HepG2 (cell line): Measurements from ENCODE around the gene AKAP8L. TPM values are rescaled to one million over a fixed set of nuclear protein-coding genes. Genes with fewer than 3 reads are reported as not detected.

Experiments used
- CAMTA2 ChIP-seq: sonication (generic); formaldehyde crosslinking; IDR thresholded peaks from 2 replicates; pipeline ENCODE4 v1.4.0; 2020; ENCODE audit warnings: mild to moderate bottlenecking, missing genetic modification reagents, borderline replicate concordance
- MZF1 ChIP-seq: sonication (generic); formaldehyde crosslinking; IDR thresholded peaks from 2 replicates; pipeline ENCODE4 v1.8.1; 2023; ENCODE audit warnings: mild to moderate bottlenecking, missing genetic modification reagents, borderline replicate concordance
- PAF1 ChIP-seq: IDR thresholded peaks from 2 replicates; pipeline ENCODE4 v1.6.1; 2016; ENCODE audit warnings: missing genetic modification reagents, missing compliant biosample characterization
- PCBP2 ChIP-seq: fragments of 200-400 bp; formaldehyde crosslinking; optimal IDR thresholded peaks from 2 replicates; pipeline ENCODE3; 2018; ENCODE audit warnings: low read length, low read depth; ENCODE audit not compliant: poor library complexity, severe bottlenecking
- PHF21A ChIP-seq: sonication (generic); formaldehyde crosslinking; IDR thresholded peaks from 2 replicates; pipeline ENCODE4 v1.5.0; 2020; ENCODE audit warnings: mild to moderate bottlenecking, missing genetic modification reagents
- RFXAP ChIP-seq: sonication (generic); formaldehyde crosslinking; IDR thresholded peaks from 2 replicates; pipeline ENCODE4 v1.4.0; 2020; ENCODE audit warnings: missing genetic modification reagents, borderline replicate concordance
- SIN3A ChIP-seq: IDR thresholded peaks from 2 replicates; pipeline ENCODE4 v1.6.1; 2011; ENCODE audit warnings: low read depth, mild to moderate bottlenecking, control low read depth, low read length, borderline replicate concordance
- SIX1 ChIP-seq: sonication (generic); formaldehyde crosslinking; IDR thresholded peaks from 2 replicates; pipeline ENCODE4 v1.4.0; 2020; ENCODE audit warnings: missing genetic modification reagents, borderline replicate concordance
- SKI ChIP-seq: fragments of 450-650 bp; IDR thresholded peaks from one replicate; pipeline ENCODE4 v1.6.1; 2018; ENCODE audit warnings: mild to moderate bottlenecking; ENCODE audit not compliant: partially characterized antibody
- TCF7 ChIP-seq: sonication (generic); IDR thresholded peaks from 2 replicates; pipeline ENCODE4 v1.6.1; 2016; ENCODE audit warnings: antibody characterized with exemption, low read depth
- TOPORS ChIP-seq: sonication (generic); formaldehyde crosslinking; IDR thresholded peaks from 2 replicates; pipeline ENCODE4 v1.8.0; 2023; ENCODE audit warnings: mild to moderate bottlenecking, missing genetic modification reagents
- ZFX ChIP-seq: sonication (generic); formaldehyde crosslinking; IDR thresholded peaks from 2 replicates; pipeline ENCODE4 v1.4.0; 2020; ENCODE audit warnings: mild to moderate bottlenecking, low read depth, missing genetic modification reagents, moderate library complexity
- ZKSCAN5 ChIP-seq: sonication (generic); formaldehyde crosslinking; IDR thresholded peaks from 2 replicates; pipeline ENCODE4 v1.5.1; 2020; ENCODE audit warnings: mild to moderate bottlenecking, missing genetic modification reagents
- ZNF749 ChIP-seq: sonication (generic); formaldehyde crosslinking; IDR thresholded peaks from 2 replicates; pipeline ENCODE4 v1.8.0; 2022; ENCODE audit warnings: mild to moderate bottlenecking, missing genetic modification reagents, moderate library complexity, borderline replicate concordance
- ZSCAN9 ChIP-seq: IDR thresholded peaks from 2 replicates; pipeline ENCODE4 v1.6.1; 2016; ENCODE audit warnings: borderline replicate concordance
- polyA plus RNA-seq, 8 experiments: library from polyadenylated mRNA; depleted of rRNA in 3 of 8; stranded (reverse) in 7 of 8; unstranded in 1 of 8; fragments of >200 nt; fragmentation: Illumina TruSeq in 4 of 8; extraction: Trizol in 4 of 8; gene quantifications; 2 replicates each; pipeline versions ENCODE4 v1.2.1 to v1.2.3, GENCODE V29; 2011 to 2016; ENCODE audit warnings: low read depth in 4 of 8, missing spikeins in 1 of 8, mixed read lengths in 1 of 8; ENCODE audit not compliant: insufficient read depth in 1 of 8
- total RNA-seq, 5 experiments: library from RNA; depleted of rRNA; stranded (reverse); fragments of >200 nt; fragmentation: Illumina TruSeq; extraction: Trizol; gene quantifications; 2 replicates each; pipeline ENCODE4 v1.2.3, GENCODE V29; 2016; ENCODE audit warnings: low read depth in 1 of 5
- TF ChIP-seq, protein P1 (sequence below): sonication (generic); formaldehyde crosslinking; IDR thresholded peaks from 2 replicates; pipeline ENCODE4 v1.8.1; 2023; ENCODE audit warnings: mild to moderate bottlenecking, inconsistent platforms, moderate library complexity, missing genetic modification reagents, borderline replicate concordance
- TF ChIP-seq, protein P2 (sequence below): sonication (generic); formaldehyde crosslinking; IDR thresholded peaks from 2 replicates; pipeline ENCODE4 v1.9.0; 2021; ENCODE audit warnings: missing genetic modification reagents, borderline replicate concordance
- TF ChIP-seq, protein P3 (sequence below): sonication (generic); formaldehyde crosslinking; IDR thresholded peaks from 2 replicates; pipeline ENCODE4 v1.5.1; 2020; ENCODE audit warnings: missing genetic modification reagents, mild to moderate bottlenecking, borderline replicate concordance
- TF ChIP-seq, protein P4 (sequence below): IDR thresholded peaks from 2 replicates; pipeline ENCODE4 v1.6.1; 2016; ENCODE audit warnings: mild to moderate bottlenecking, missing biosample characterization, missing genetic modification reagents
- TF ChIP-seq, protein P5 (sequence below): sonication (generic); formaldehyde crosslinking; IDR thresholded peaks from 2 replicates; pipeline ENCODE4 v1.4.0; 2020; ENCODE audit warnings: mild to moderate bottlenecking, low read depth, missing genetic modification reagents

Gene AKAP8L
- total and polyA plus RNA-seq, 2 of the 13 experiments (the other 11 are each of a cell fraction or from before 2014, with no cell fraction given), result 48.2 to 49.6 TPM

DNA sequence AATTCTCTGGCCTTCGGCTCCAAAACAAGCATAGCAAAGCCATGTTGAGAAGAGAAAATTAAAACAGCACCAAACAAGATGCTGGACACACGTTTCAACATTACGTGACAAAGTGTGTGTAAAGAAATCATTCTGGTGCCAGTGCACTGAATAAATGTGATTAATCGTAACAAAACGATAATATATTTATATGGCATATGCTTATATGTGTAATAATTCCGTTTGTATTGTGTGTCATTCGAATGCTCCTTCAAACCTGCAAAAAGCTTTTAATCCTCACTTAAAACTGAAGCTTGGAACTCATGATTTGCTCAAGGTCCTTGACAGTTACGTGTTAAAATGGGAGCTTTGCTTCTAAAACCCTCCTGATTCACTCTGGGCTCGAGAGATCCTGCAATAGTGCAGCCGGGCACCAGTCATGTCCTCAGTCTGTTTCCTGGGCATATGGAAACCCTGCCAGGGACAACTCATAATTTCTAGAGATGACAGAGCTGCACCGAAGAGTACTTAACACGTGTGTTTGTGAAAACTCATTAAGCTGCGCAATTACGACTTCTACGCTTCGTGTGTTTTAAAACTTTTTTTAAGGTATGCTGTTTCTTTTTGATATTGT, 731 bp upstream of the AKAP8L start (continued):
- TF ChIP-seq ZNF749 (CRISPR knock-in tag) (no peak), CAMTA2 (no peak), ZSCAN9 (CRISPR knock-in tag) (0 out of 2 replicates have a peak, but pooled peaks have one; percentile 5), PHF21A (CRISPR knock-in tag) (no peak), TCF7 (no peak), SIX1 (CRISPR knock-in tag) (no peak), SIN3A (0 out of 2 replicates have a peak, but pooled peaks have one; percentile 4), ZFX (CRISPR knock-in tag) (no peak), RFXAP (no peak), SKI (no peak), PCBP2 (no peak), TOPORS (CRISPR knock-in tag) (no peak), PAF1 (CRISPR knock-in tag) (0 out of 2 replicates have a peak, but pooled peaks have one; percentile 39), MZF1 (CRISPR knock-in tag) (no peak), ZKSCAN5 (no peak)
- TF ChIP-seq, protein P1, sequence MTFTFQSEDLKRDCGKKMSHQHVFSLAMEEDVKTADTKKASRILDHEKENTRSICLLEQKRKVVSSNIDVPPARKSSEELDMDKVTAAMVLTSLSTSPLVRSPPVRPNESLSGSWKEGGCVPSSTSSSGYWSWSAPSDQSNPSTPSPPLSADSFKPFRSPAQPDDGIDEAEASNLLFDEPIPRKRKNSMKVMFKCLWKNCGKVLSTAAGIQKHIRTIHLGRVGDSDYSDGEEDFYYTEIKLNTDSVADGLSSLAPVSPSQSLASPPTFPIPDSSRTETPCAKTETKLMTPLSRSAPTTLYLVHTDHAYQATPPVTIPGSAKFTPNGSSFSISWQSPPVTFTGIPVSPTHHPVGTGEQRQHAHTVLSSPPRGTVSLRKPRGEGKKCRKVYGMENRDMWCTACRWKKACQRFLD (CRISPR knock-in tag), result no peak
- TF ChIP-seq, protein P2, sequence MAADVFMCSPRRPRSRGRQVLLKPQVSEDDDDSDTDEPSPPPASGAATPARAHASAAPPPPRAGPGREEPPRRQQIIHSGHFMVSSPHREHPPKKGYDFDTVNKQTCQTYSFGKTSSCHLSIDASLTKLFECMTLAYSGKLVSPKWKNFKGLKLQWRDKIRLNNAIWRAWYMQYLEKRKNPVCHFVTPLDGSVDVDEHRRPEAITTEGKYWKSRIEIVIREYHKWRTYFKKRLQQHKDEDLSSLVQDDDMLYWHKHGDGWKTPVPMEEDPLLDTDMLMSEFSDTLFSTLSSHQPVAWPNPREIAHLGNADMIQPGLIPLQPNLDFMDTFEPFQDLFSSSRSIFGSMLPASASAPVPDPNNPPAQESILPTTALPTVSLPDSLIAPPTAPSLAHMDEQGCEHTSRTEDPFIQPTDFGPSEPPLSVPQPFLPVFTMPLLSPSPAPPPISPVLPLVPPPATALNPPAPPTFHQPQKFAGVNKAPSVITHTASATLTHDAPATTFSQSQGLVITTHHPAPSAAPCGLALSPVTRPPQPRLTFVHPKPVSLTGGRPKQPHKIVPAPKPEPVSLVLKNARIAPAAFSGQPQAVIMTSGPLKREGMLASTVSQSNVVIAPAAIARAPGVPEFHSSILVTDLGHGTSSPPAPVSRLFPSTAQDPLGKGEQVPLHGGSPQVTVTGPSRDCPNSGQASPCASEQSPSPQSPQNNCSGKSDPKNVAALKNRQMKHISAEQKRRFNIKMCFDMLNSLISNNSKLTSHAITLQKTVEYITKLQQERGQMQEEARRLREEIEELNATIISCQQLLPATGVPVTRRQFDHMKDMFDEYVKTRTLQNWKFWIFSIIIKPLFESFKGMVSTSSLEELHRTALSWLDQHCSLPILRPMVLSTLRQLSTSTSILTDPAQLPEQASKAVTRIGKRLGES (CRISPR knock-in tag), result no peak
- TF ChIP-seq, protein P3, sequence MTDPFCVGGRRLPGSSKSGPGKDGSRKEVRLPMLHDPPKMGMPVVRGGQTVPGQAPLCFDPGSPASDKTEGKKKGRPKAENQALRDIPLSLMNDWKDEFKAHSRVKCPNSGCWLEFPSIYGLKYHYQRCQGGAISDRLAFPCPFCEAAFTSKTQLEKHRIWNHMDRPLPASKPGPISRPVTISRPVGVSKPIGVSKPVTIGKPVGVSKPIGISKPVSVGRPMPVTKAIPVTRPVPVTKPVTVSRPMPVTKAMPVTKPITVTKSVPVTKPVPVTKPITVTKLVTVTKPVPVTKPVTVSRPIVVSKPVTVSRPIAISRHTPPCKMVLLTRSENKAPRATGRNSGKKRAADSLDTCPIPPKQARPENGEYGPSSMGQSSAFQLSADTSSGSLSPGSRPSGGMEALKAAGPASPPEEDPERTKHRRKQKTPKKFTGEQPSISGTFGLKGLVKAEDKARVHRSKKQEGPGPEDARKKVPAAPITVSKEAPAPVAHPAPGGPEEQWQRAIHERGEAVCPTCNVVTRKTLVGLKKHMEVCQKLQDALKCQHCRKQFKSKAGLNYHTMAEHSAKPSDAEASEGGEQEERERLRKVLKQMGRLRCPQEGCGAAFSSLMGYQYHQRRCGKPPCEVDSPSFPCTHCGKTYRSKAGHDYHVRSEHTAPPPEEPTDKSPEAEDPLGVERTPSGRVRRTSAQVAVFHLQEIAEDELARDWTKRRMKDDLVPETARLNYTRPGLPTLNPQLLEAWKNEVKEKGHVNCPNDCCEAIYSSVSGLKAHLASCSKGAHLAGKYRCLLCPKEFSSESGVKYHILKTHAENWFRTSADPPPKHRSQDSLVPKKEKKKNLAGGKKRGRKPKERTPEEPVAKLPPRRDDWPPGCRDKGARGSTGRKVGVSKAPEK (CRISPR knock-in tag), result no peak
- TF ChIP-seq, protein P4, sequence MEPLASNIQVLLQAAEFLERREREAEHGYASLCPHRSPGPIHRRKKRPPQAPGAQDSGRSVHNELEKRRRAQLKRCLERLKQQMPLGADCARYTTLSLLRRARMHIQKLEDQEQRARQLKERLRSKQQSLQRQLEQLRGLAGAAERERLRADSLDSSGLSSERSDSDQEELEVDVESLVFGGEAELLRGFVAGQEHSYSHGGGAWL (CRISPR knock-in tag), result no peak
- TF ChIP-seq, protein P5, sequence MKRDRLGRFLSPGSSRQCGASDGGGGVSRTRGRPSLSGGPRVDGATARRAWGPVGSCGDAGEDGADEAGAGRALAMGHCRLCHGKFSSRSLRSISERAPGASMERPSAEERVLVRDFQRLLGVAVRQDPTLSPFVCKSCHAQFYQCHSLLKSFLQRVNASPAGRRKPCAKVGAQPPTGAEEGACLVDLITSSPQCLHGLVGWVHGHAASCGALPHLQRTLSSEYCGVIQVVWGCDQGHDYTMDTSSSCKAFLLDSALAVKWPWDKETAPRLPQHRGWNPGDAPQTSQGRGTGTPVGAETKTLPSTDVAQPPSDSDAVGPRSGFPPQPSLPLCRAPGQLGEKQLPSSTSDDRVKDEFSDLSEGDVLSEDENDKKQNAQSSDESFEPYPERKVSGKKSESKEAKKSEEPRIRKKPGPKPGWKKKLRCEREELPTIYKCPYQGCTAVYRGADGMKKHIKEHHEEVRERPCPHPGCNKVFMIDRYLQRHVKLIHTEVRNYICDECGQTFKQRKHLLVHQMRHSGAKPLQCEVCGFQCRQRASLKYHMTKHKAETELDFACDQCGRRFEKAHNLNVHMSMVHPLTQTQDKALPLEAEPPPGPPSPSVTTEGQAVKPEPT (CRISPR knock-in tag), result no peak
